ENCODE results near the gene SNPH. TPM values are rescaled to one million over a fixed set of nuclear protein-coding genes. Genes with fewer than 3 reads are reported as not detected.

SNPH gene
- total and polyA plus RNA-seq, 3 experiments from 2014 or later = 3.2 to 5.8 (median 3.5) TPM

GRCh38 chr20:1229541-1229940 is 36.6 kb upstream of the SNPH start:
- Mint-ChIP-seq H3K9me3 (no peaks in the 10 kb centered on the region), H3K36me3 (no peaks in the 10 kb centered on the region), H3K27ac (no peak overlapping the region), H3K4me3 (no peak overlapping the region), H3K27me3 (peaks cover 19 to 20% of the 10 kb centered on the region in 2 donors), H3K4me1 (peaks cover 13 to 21% (median 16%) of the 10 kb centered on the region in 3 donors)
- Histone ChIP-seq H3K4me1 (ENCODE audit: insufficient read depth, low read length) (peaks cover 8% of the 10 kb centered on the region), H3K36me3 (ENCODE audit: insufficient read depth, low read length) (no peaks in the 10 kb centered on the region), H3K4me3 (ENCODE audit: low read length) (no peak overlapping the region), H3K27ac (ENCODE audit: low read depth, low read length) (no peak overlapping the region), H3K9me3 (ENCODE audit: low read length) (no peaks in the 10 kb centered on the region), H3K27me3 (ENCODE audit: insufficient read depth, low read length, poor library complexity, severe bottlenecking) (peaks cover 9% of the 10 kb centered on the region)
- no peak for DNase-seq
- ChIA-PET CTCF (no interaction called here), POLR2A (no interaction called here)

- H3K9me3 ChIP-seq (ENCODE audit: low read length) = no peaks in the 10 kb centered on the region
- no peak overlapping the region for H3K4me3 ChIP-seq (ENCODE audit: low read length)
- H3K4me1 Mint-ChIP-seq = peaks cover 0 to 2% (median 1%) of the 10 kb centered on the region in 3 donors
- ChIA-PET POLR2A (no interaction called here), CTCF (no interaction called here)
- DNase-seq = no peak
- H3K4me1 ChIP-seq (ENCODE audit: insufficient read depth, low read length) = no peaks in the 10 kb centered on the region
- H3K27me3 Mint-ChIP-seq = peaks cover 10 to 20% of the 10 kb centered on the region in 2 donors
- H3K27ac Mint-ChIP-seq = no peak overlapping the region
- H3K36me3 ChIP-seq (ENCODE audit: insufficient read depth, low read length) = no peaks in the 10 kb centered on the region
- peaks cover 9% of the 10 kb centered on the region for H3K27me3 ChIP-seq (ENCODE audit: insufficient read depth, low read length, poor library complexity, severe bottlenecking)
- H3K36me3 Mint-ChIP-seq = no peaks in the 10 kb centered on the region
- no peaks in the 10 kb centered on the region for H3K9me3 Mint-ChIP-seq
- H3K27ac ChIP-seq (ENCODE audit: low read depth, low read length) = no peak overlapping the region
- H3K4me3 Mint-ChIP-seq = no peak overlapping the region
Observed at GRCh38 chr20:1232286-1233111, 33.6 kb upstream of the SNPH start.

GRCh38 chr20:1240549-1240948 is 25.5 kb upstream of the SNPH start:
- POLR2A ChIA-PET = no interaction called here
- peaks cover 14 to 28% of the 10 kb centered on the region in 2 donors for H3K27me3 Mint-ChIP-seq
- H3K9me3 Mint-ChIP-seq = peaks cover 0 to 2% (median 0%) of the 10 kb centered on the region in 5 donors

GRCh38 chr20:1241456-1241855 is 24.6 kb upstream of the SNPH start:
- no peak overlapping the region for H3K27ac ChIP-seq (ENCODE audit: low read depth, low read length)
- ChIA-PET CTCF (no interaction called here), POLR2A (no interaction called here)
- Mint-ChIP-seq H3K36me3 (no peaks in the 10 kb centered on the region), H3K9me3 (peaks cover 0 to 2% (median 0%) of the 10 kb centered on the region in 5 donors), H3K4me1 (no peaks in the 10 kb centered on the region), H3K4me3 (no peak overlapping the region), H3K27me3 (peaks cover 14 to 24% of the 10 kb centered on the region in 2 donors), H3K27ac (no peak overlapping the region)
- H3K4me3 ChIP-seq (ENCODE audit: low read length) = no peak overlapping the region
- H3K9me3 ChIP-seq (ENCODE audit: low read length) = no peaks in the 10 kb centered on the region
- no peaks in the 10 kb centered on the region for H3K36me3 ChIP-seq (ENCODE audit: insufficient read depth, low read length)
- peaks cover 6% of the 10 kb centered on the region for H3K27me3 ChIP-seq (ENCODE audit: insufficient read depth, low read length, poor library complexity, severe bottlenecking)
- DNase-seq = no peak
- no peaks in the 10 kb centered on the region for H3K4me1 ChIP-seq (ENCODE audit: insufficient read depth, low read length)

More at GRCh38 chr20:1240549-1240948, 25.5 kb upstream of the SNPH start:
- Histone ChIP-seq H3K9me3 (ENCODE audit: low read length) (no peaks in the 10 kb centered on the region), H3K27me3 (ENCODE audit: insufficient read depth, low read length, poor library complexity, severe bottlenecking) (peaks cover 6% of the 10 kb centered on the region), H3K36me3 (ENCODE audit: insufficient read depth, low read length) (no peaks in the 10 kb centered on the region), H3K27ac (ENCODE audit: low read depth, low read length) (no peak overlapping the region), H3K4me1 (ENCODE audit: insufficient read depth, low read length) (no peaks in the 10 kb centered on the region), H3K4me3 (ENCODE audit: low read length) (no peak overlapping the region)
- CTCF ChIA-PET = no interaction called here
- no peaks in the 10 kb centered on the region for H3K4me1 Mint-ChIP-seq
- DNase-seq = no peak
- no peaks in the 10 kb centered on the region for H3K36me3 Mint-ChIP-seq
- no peak overlapping the region for H3K4me3 Mint-ChIP-seq
- no peak overlapping the region for H3K27ac Mint-ChIP-seq

- Mint-ChIP-seq H3K4me3 (no peak overlapping the region), H3K4me1 (no peaks in the 10 kb centered on the region), H3K27me3 (peaks cover 14 to 24% of the 10 kb centered on the region in 2 donors), H3K9me3 (peaks cover 0 to 2% (median 0%) of the 10 kb centered on the region in 5 donors), H3K27ac (no peak overlapping the region), H3K36me3 (no peaks in the 10 kb centered on the region)
- no peaks in the 10 kb centered on the region for H3K36me3 ChIP-seq (ENCODE audit: insufficient read depth, low read length)
- H3K4me3 ChIP-seq (ENCODE audit: low read length) = no peak overlapping the region
- H3K9me3 ChIP-seq (ENCODE audit: low read length) = no peaks in the 10 kb centered on the region
- no peak for DNase-seq
- ChIA-PET CTCF (no interaction called here), POLR2A (no interaction called here)
- no peak overlapping the region for H3K27ac ChIP-seq (ENCODE audit: low read depth, low read length)
- no peaks in the 10 kb centered on the region for H3K4me1 ChIP-seq (ENCODE audit: insufficient read depth, low read length)
- peaks cover 6% of the 10 kb centered on the region for H3K27me3 ChIP-seq (ENCODE audit: insufficient read depth, low read length, poor library complexity, severe bottlenecking)
Observed at GRCh38 chr20:1242099-1242498, 24.0 kb upstream of the SNPH start.

GRCh38 chr20:1242530-1242929 is 23.6 kb upstream of the SNPH start:
- peaks cover 14 to 24% of the 10 kb centered on the region in 2 donors for H3K27me3 Mint-ChIP-seq
- H3K4me1 Mint-ChIP-seq = no peaks in the 10 kb centered on the region
- POLR2A ChIA-PET = no interaction called here

GRCh38 chr20:1245578-1245977 is 20.5 kb upstream of the SNPH start:
- H3K9me3 ChIP-seq (ENCODE audit: low read length) = no peaks in the 10 kb centered on the region
- H3K27ac Mint-ChIP-seq = no peak overlapping the region
- peaks cover 6% of the 10 kb centered on the region for H3K27me3 ChIP-seq (ENCODE audit: insufficient read depth, low read length, poor library complexity, severe bottlenecking)
- CTCF ChIA-PET = no interaction called here
- no peak for DNase-seq
- POLR2A ChIA-PET = no interaction called here
- no peaks in the 10 kb centered on the region for H3K4me1 Mint-ChIP-seq
- no peaks in the 10 kb centered on the region for H3K4me1 ChIP-seq (ENCODE audit: insufficient read depth, low read length)
- no peaks in the 10 kb centered on the region for H3K36me3 Mint-ChIP-seq
- H3K36me3 ChIP-seq (ENCODE audit: insufficient read depth, low read length) = no peaks in the 10 kb centered on the region
- no peaks in the 10 kb centered on the region for H3K9me3 Mint-ChIP-seq
- no peak overlapping the region for H3K27ac ChIP-seq (ENCODE audit: low read depth, low read length)
- H3K27me3 Mint-ChIP-seq = peaks cover 9 to 16% of the 10 kb centered on the region in 2 donors
- no peak overlapping the region for H3K4me3 Mint-ChIP-seq
- no peak overlapping the region for H3K4me3 ChIP-seq (ENCODE audit: low read length)

More at GRCh38 chr20:1242530-1242929, 23.6 kb upstream of the SNPH start:
- Histone ChIP-seq H3K4me3 (ENCODE audit: low read length) (no peak overlapping the region), H3K36me3 (ENCODE audit: insufficient read depth, low read length) (no peaks in the 10 kb centered on the region), H3K9me3 (ENCODE audit: low read length) (no peaks in the 10 kb centered on the region), H3K27me3 (ENCODE audit: insufficient read depth, low read length, poor library complexity, severe bottlenecking) (peaks cover 6% of the 10 kb centered on the region), H3K4me1 (ENCODE audit: insufficient read depth, low read length) (no peaks in the 10 kb centered on the region), H3K27ac (ENCODE audit: low read depth, low read length) (no peak overlapping the region)
- DNase-seq = no peak
- Mint-ChIP-seq H3K9me3 (peaks cover 0 to 2% (median 0%) of the 10 kb centered on the region in 5 donors), H3K36me3 (no peaks in the 10 kb centered on the region), H3K27ac (no peak overlapping the region), H3K4me3 (no peak overlapping the region)
- CTCF ChIA-PET = no interaction called here

- H3K4me3 ChIP-seq (ENCODE audit: low read length) = no peak overlapping the region
- Mint-ChIP-seq H3K4me3 (no peak overlapping the region), H3K4me1 (peaks cover 2 to 7% (median 3%) of the 10 kb centered on the region in 3 donors), H3K36me3 (peaks cover 0 to 5% (median 2%) of the 10 kb centered on the region in 3 donors), H3K9me3 (peaks cover 0 to 3% (median 2%) of the 10 kb centered on the region in 5 donors), H3K27ac (no peak overlapping the region), H3K27me3 (peaks cover 2 to 7% of the 10 kb centered on the region in 2 donors)
- no peaks in the 10 kb centered on the region for H3K36me3 ChIP-seq (ENCODE audit: insufficient read depth, low read length)
- CTCF ChIA-PET = interaction anchor here (0.6 kb wide), 1 partner anchor 657 kb away, joined by 3 read pairs; no protein-coding TSS in a partner anchor
- peaks cover 8% of the 10 kb centered on the region for H3K4me1 ChIP-seq (ENCODE audit: insufficient read depth, low read length)
- H3K27ac ChIP-seq (ENCODE audit: low read depth, low read length) = no peak overlapping the region
- H3K9me3 ChIP-seq (ENCODE audit: low read length) = no peaks in the 10 kb centered on the region
- POLR2A ChIA-PET = interaction anchor here (0.5 kb wide), 1 partner anchor 547 kb away, joined by 3 read pairs; no protein-coding TSS in a partner anchor
- H3K27me3 ChIP-seq (ENCODE audit: insufficient read depth, low read length, poor library complexity, severe bottlenecking) = no peaks in the 10 kb centered on the region
- no peak for DNase-seq
Observed at GRCh38 chr20:1247689-1248088, 18.4 kb upstream of the SNPH start.

All from CD8-positive, alpha-beta memory T cell (primary cell).